HCT116 (cell line): ENCODE data around the gene FGFR1OP2. TPM values are rescaled to one million over a fixed set of nuclear protein-coding genes. Genes with fewer than 3 reads are reported as not detected.

Source experiments
- ATAC-seq: fragments of 200-7000 bp; cut with Tn5 transposase; 2 replicates; pipeline ENCODE4 v1.9.1; 2020; ENCODE audit warnings: mild to moderate bottlenecking, moderate library complexity
- BruUV-seq: library from RNA; stranded (reverse); fragments of 400-500 nt; replicated peaks from 2 replicates; lab custom pipeline; 2021; lab: Mats Ljungman, UMichigan
- CTCF ChIA-PET: fragments of 300-600 bp; sonication (Branson Sonifier 250); formaldehyde crosslinking; loops from one replicate; lab custom pipeline; 2021; ENCODE audit warnings: antibody characterized with exemption; lab: Charles Lee
- POLR2A ChIA-PET: fragments of 300-600, 350-600 bp; sonication (Branson Sonifier 250); formaldehyde crosslinking; loops from one replicate; lab custom pipeline; 2021; ENCODE audit warnings: antibody characterized with exemption; lab: Charles Lee
- RAD21 ChIA-PET, 2 experiments: fragments of 300-600 bp; sonication (Branson Sonifier 250); formaldehyde crosslinking; loops; one replicate each; lab custom pipeline; 2023; ENCODE audit warnings: low total read pairs in 2 of 2; ENCODE audit not compliant: uncharacterized antibody in 2 of 2, unreplicated experiment in 2 of 2, low non-redundant PET in 1 of 2; lab: Charles Lee
- DNase-seq: peaks from one replicate; pipeline ENCODE4 v3.0.0-alpha.2; 2010; ENCODE audit warnings: low read depth, low spot score
- H2AFZ ChIP-seq: fragments of 200-600 bp; shearing (Covaris generic), sonication (generic); 2 replicates; pipeline ENCODE4 v1.6.1; 2017; ENCODE audit warnings: low read depth, mixed run types, mixed read lengths, antibody characterized with exemption, low read length; ENCODE audit not compliant: poor library complexity, severe bottlenecking
- H3K27ac ChIP-seq: 2 replicates; pipeline ENCODE4 v1.5.1; 2012; ENCODE audit warnings: low read depth, low read length
- H3K27me3 ChIP-seq: fragments of 200-600 bp; sonication (generic); 2 replicates; pipeline ENCODE4 v1.6.1; 2016; ENCODE audit warnings: mixed run types, low read length, mixed read lengths; ENCODE audit not compliant: insufficient read depth
- H3K36me3 ChIP-seq, 2 experiments: fragments of 200-500 bp in 1 of 2; fragments of 200-600 bp in 1 of 2; sonication (Bioruptor generic) in 1 of 2; sonication (generic) in 1 of 2; 2 replicates each; pipeline versions ENCODE4 v1.5.1 to v1.6.1; 2014 to 2016; ENCODE audit warnings: low read length in 2 of 2, inconsistent platforms in 1 of 2, mixed read lengths in 1 of 2, mixed run types in 1 of 2; ENCODE audit not compliant: insufficient read depth in 2 of 2, control insufficient read depth in 1 of 2
- H3K4me1 ChIP-seq, 2 experiments: fragments of 200-600 bp in 1 of 2; sonication (generic) in 1 of 2; 2 replicates each; pipeline versions ENCODE4 v1.5.1 to v1.6.1; 2012 to 2017; ENCODE audit warnings: low read length in 2 of 2, inconsistent platforms in 1 of 2, mild to moderate bottlenecking in 1 of 2, mixed read lengths in 1 of 2, mixed run types in 1 of 2, moderate library complexity in 1 of 2; ENCODE audit not compliant: insufficient read depth in 2 of 2, control insufficient read depth in 1 of 2
- H3K4me2 ChIP-seq: fragments of 200-600 bp; sonication (generic); 2 replicates; pipeline ENCODE4 v1.6.1; 2017; ENCODE audit warnings: mixed run types, low read length, mixed read lengths
- H3K4me3 ChIP-seq, 2 experiments: fragments of 200-600 bp in 1 of 2; sonication (generic) in 1 of 2; replicated peaks in 1 of 2; 2 replicates each; pipeline ENCODE4 v1.5.1; 2011 to 2016; ENCODE audit warnings: low read length in 2 of 2, control low read depth in 1 of 2, low read depth in 1 of 2, mild to moderate bottlenecking in 1 of 2, mixed read lengths in 1 of 2, mixed run types in 1 of 2
- H3K79me2 ChIP-seq: fragments of 200-600 bp; sonication (generic); 2 replicates; pipeline ENCODE4 v1.6.1; 2017; ENCODE audit warnings: mild to moderate bottlenecking, mixed run types, low read length, moderate library complexity, mixed read lengths; ENCODE audit not compliant: insufficient read depth
- H3K9ac ChIP-seq: fragments of 200-600 bp; sonication (generic); 2 replicates; pipeline ENCODE4 v1.6.1; 2016; ENCODE audit warnings: low read length, mixed read lengths
- H3K9me2 ChIP-seq: fragments of 200-600 bp; sonication (generic), shearing (Covaris generic); 2 replicates; pipeline ENCODE4 v1.6.1; 2017; ENCODE audit warnings: mixed run types, mild to moderate bottlenecking, moderate library complexity; ENCODE audit not compliant: insufficient read depth
- H3K9me3 ChIP-seq, 2 experiments: fragments of 200-500 bp in 1 of 2; fragments of 200-600 bp in 1 of 2; sonication (Bioruptor generic) in 1 of 2; sonication (generic) in 1 of 2; 2 replicates each; pipeline ENCODE4 v1.6.1; 2014 to 2017; ENCODE audit warnings: low read length in 2 of 2, mixed read lengths in 2 of 2, inconsistent platforms in 1 of 2, low read depth in 1 of 2, mild to moderate bottlenecking in 1 of 2, mixed run types in 1 of 2, moderate library complexity in 1 of 2; ENCODE audit not compliant: control insufficient read depth in 1 of 2, insufficient read depth in 1 of 2
- H4K20me1 ChIP-seq: fragments of 200-600 bp; sonication (generic), shearing (Covaris generic); 2 replicates; pipeline ENCODE4 v1.6.1; 2017; ENCODE audit warnings: mixed run types, mild to moderate bottlenecking, moderate library complexity; ENCODE audit not compliant: insufficient read depth
- EGR1 ChIP-seq: IDR thresholded peaks from 2 replicates; pipeline ENCODE4 v1.6.1; 2012; ENCODE audit warnings: low read depth
- FOSL1 ChIP-seq: IDR thresholded peaks from 2 replicates; pipeline ENCODE4 v1.6.1; 2012; ENCODE audit warnings: low read depth
- REST ChIP-seq: IDR thresholded peaks from 2 replicates; pipeline ENCODE4 v1.6.1; 2012; ENCODE audit warnings: low read depth
- ZBTB33 ChIP-seq: IDR thresholded peaks from 2 replicates; pipeline ENCODE4 v1.6.1; 2011; ENCODE audit warnings: mild to moderate bottlenecking, low read length, moderate library complexity; ENCODE audit not compliant: insufficient replicate concordance; ENCODE audit errors: extremely low read depth
- ZFX ChIP-seq: fragments of 450-650 bp; IDR thresholded peaks from 2 replicates; pipeline ENCODE4 v1.6.1; 2017
- intact Hi-C: fragments of 100-400 bp; cut with micrococcal nuclease; formaldehyde crosslinking; loops from 2 replicates; pipeline ENCODE4 v1.10.0; 2022
- total RNA-seq: library from RNA; stranded (reverse); gene quantifications from one replicate; pipeline ENCODE4 v1.2.1, GENCODE V29; 2021; ENCODE audit not compliant: unreplicated experiment

Gene FGFR1OP2
- total RNA-seq, 1 experiment from 2014 or later = 29.6 TPM

- no peak for ATAC-seq
- DNase-seq = no peak
- RAD21 ChIA-PET = no interaction called here
Measured at GRCh38 chr12:26987634-26988424, 49.6 kb downstream of the FGFR1OP2 start.

More at GRCh38 chr12:26987634-26988424, 49.6 kb downstream of the FGFR1OP2 start:
- H3K79me2 ChIP-seq = no peaks in the 10 kb centered on the region; the same call in 1 of the 2 replicates
- H3K9ac ChIP-seq = no peak overlapping the region
- no peaks in the 10 kb centered on the region for H3K27me3 ChIP-seq
- no peak overlapping the region for H3K4me2 ChIP-seq
- no TSS peak for BruUV-seq
- H3K9me3 ChIP-seq = no peaks in the 10 kb centered on the region
- no peaks in the 10 kb centered on the region for H3K4me1 ChIP-seq
- CTCF ChIA-PET = no interaction called here
- POLR2A ChIA-PET = no interaction called here
- no peaks in the 10 kb centered on the region for H3K9me2 ChIP-seq
- H3K4me3 ChIP-seq = no peak overlapping the region
- H3K27ac ChIP-seq = no peak overlapping the region
- H4K20me1 ChIP-seq = no peaks in the 10 kb centered on the region
- no peak overlapping the region for H2AFZ ChIP-seq
- TF ChIP-seq EGR1 (no peak), ZBTB33 (no peak), ZFX (no peak), FOSL1 (no peak), REST (no peak)
- TF ChIP-seq, all 23 proteins: peak for 0
- intact Hi-C loops = no loop called here
- no peaks in the 10 kb centered on the region for H3K36me3 ChIP-seq
